B cell (primary cell): ENCODE measurements around the gene FAM72A.
"Not testable (repeated sequence)": the region's sequence is repeated elsewhere in the genome, so short reads cannot be mapped to it uniquely, and the experiment has no call there.

Experiments
- CTCF ChIP-seq: fragments of 200-600 bp; IDR thresholded peaks from one replicate; pipeline ENCODE4 v1.8.0; 2022; ENCODE audit warnings: antibody characterized with exemption, mild to moderate bottlenecking
- EZH2 ChIP-seq: IDR thresholded peaks from 2 replicates; pipeline ENCODE4 v1.6.1; 2012; ENCODE audit warnings: borderline replicate concordance, low read depth, mild to moderate bottlenecking, moderate library complexity, low read length; ENCODE audit not compliant: insufficient read depth, poor library complexity, severe bottlenecking

DNA sequence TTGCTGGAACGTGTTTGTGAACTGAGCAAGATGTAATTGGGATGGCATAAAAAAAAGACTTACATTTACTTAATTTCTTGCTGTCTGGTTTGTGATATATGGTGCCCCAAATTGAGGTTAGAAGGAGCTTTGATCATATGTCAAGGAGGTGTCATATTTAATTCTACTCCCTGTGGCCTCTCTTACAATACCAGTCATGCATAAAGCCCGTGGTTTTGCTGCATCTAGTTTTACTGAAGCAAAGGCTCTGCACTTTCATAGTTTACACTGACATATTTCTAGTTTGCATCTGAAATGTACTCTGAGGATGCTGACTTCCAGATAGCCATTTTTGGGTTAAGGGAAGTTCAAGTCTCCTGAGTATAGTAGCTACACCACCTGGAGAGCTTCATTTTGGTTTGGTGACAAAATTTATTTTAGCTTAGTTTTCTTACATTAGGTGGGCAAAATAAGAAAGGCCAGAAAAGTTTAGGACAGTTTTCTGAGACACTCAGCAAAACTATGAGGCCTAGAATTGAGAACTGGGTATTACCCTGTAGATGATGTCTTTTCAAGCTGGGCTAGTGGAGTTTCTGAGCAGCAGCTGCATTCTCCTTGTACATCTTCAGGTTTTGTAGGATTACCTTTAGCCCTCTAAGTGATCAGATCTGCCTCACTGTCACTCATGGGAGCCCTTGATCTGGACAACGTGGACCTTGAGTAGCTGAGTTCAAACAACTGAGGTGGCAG is 48.5 kb upstream of the FAM72A start:
- not testable (repeated sequence) for TF ChIP-seq EZH2, CTCF
